Skeletal muscle tissue (tissue), 4 donors: ENCODE measurements around the gene GDF2. TPM values are rescaled to one million over a fixed set of nuclear protein-coding genes. Genes with fewer than 3 reads are reported as not detected.

Source experiments
- H3K27ac ChIP-seq: one replicate; pipeline ENCODE4 v1.7.0; 2013; ENCODE audit warnings: mild to moderate bottlenecking, low read depth, low read length, inconsistent platforms
- H3K27me3 ChIP-seq, 3 donors: one replicate each; pipeline ENCODE4 v1.7.0; 2013; ENCODE audit warnings: low read length in 3 of 3; ENCODE audit not compliant: control insufficient read depth in 3 of 3, insufficient read depth in 3 of 3
- H3K36me3 ChIP-seq, 3 donors: one replicate each; pipeline ENCODE4 v1.7.0; 2013; ENCODE audit warnings: low read length in 3 of 3; ENCODE audit not compliant: control insufficient read depth in 3 of 3, insufficient read depth in 3 of 3
- H3K4me1 ChIP-seq, 3 donors: one replicate each; pipeline ENCODE4 v1.7.0; 2013; ENCODE audit warnings: low read length in 3 of 3, mild to moderate bottlenecking in 3 of 3; ENCODE audit not compliant: control insufficient read depth in 3 of 3, insufficient read depth in 3 of 3
- H3K4me3 ChIP-seq, 3 donors: one replicate each; pipeline ENCODE4 v1.7.0; 2013; ENCODE audit warnings: low read length in 3 of 3
- H3K9ac ChIP-seq, 3 donors: one replicate each; pipeline ENCODE4 v1.7.0; 2013; ENCODE audit warnings: low read length in 3 of 3, mild to moderate bottlenecking in 3 of 3, moderate library complexity in 2 of 3, low read depth in 1 of 3
- H3K9me3 ChIP-seq, 3 donors: one replicate each; pipeline ENCODE4 v1.7.0; 2013; ENCODE audit warnings: low read length in 3 of 3; ENCODE audit not compliant: control insufficient read depth in 3 of 3
- total RNA-seq: library from RNA; depleted of rRNA; stranded (reverse); fragments of >200 nt; gene quantifications from one replicate; pipeline ENCODE4 v1.2.3, GENCODE V29; 2014
- donor health status: Osteomylitis.

GDF2 gene
- total RNA-seq, 1 donor from 2014 or later = not detected

GRCh38 chr10:47348661-47349470 lies 26.6 kb downstream of the GDF2 start:
- no peak overlapping the region for H3K4me3 ChIP-seq
- no peaks in the 10 kb centered on the region for H3K36me3 ChIP-seq
- no peaks in the 10 kb centered on the region for H3K27me3 ChIP-seq
- no peaks in the 10 kb centered on the region for H3K9me3 ChIP-seq
- no peak overlapping the region for H3K27ac ChIP-seq
- no peaks in the 10 kb centered on the region for H3K4me1 ChIP-seq
- H3K9ac ChIP-seq = no peak overlapping the region

GRCh38 chr10:47349516-47349915 lies 27.3 kb downstream of the GDF2 start:
- H3K4me1 ChIP-seq = no peaks in the 10 kb centered on the region
- no peak overlapping the region for H3K4me3 ChIP-seq
- H3K27ac ChIP-seq = no peak overlapping the region
- H3K36me3 ChIP-seq = no peaks in the 10 kb centered on the region
- H3K9me3 ChIP-seq = no peaks in the 10 kb centered on the region
- no peak overlapping the region for H3K9ac ChIP-seq
- H3K27me3 ChIP-seq = no peaks in the 10 kb centered on the region

GRCh38 chr10:47349941-47350371 lies 27.7 kb downstream of the GDF2 start:
- H3K27ac ChIP-seq = no peak overlapping the region
- no peak overlapping the region for H3K4me3 ChIP-seq
- H3K36me3 ChIP-seq = no peaks in the 10 kb centered on the region
- H3K9me3 ChIP-seq = no peaks in the 10 kb centered on the region
- H3K27me3 ChIP-seq = no peaks in the 10 kb centered on the region
- no peaks in the 10 kb centered on the region for H3K4me1 ChIP-seq
- H3K9ac ChIP-seq = no peak overlapping the region

- Histone ChIP-seq H3K27ac (no peak overlapping the region), H3K4me1 (no peaks in the 10 kb centered on the region), H3K36me3 (no peaks in the 10 kb centered on the region), H3K9ac (no peak overlapping the region), H3K4me3 (no peak overlapping the region), H3K9me3 (no peaks in the 10 kb centered on the region), H3K27me3 (no peaks in the 10 kb centered on the region)
Measured at GRCh38 chr10:47350671-47351640, 28.7 kb downstream of the GDF2 start.

- Histone ChIP-seq H3K27me3 (no peaks in the 10 kb centered on the region), H3K4me1 (no peaks in the 10 kb centered on the region), H3K9ac (no peak overlapping the region), H3K9me3 (no peaks in the 10 kb centered on the region), H3K36me3 (no peaks in the 10 kb centered on the region), H3K4me3 (no peak overlapping the region), H3K27ac (no peak overlapping the region)
Measured at GRCh38 chr10:47351899-47352815, 29.9 kb downstream of the GDF2 start.

GRCh38 chr10:47353351-47353750 lies 31.1 kb downstream of the GDF2 start:
- Histone ChIP-seq H3K36me3 (no peaks in the 10 kb centered on the region), H3K27me3 (no peaks in the 10 kb centered on the region), H3K9ac (no peak overlapping the region), H3K4me3 (no peak overlapping the region), H3K27ac (no peak overlapping the region), H3K9me3 (no peaks in the 10 kb centered on the region), H3K4me1 (no peaks in the 10 kb centered on the region)

- H3K4me1 ChIP-seq = no peaks in the 10 kb centered on the region
- no peaks in the 10 kb centered on the region for H3K27me3 ChIP-seq
- no peak overlapping the region for H3K9ac ChIP-seq
Measured at GRCh38 chr10:47354165-47354564, 31.9 kb downstream of the GDF2 start.

GRCh38 chr10:47354900-47355299 lies 32.6 kb downstream of the GDF2 start:
- H3K27me3 ChIP-seq = no peaks in the 10 kb centered on the region
- peaks cover 0 to 3% (median 1%) of the 10 kb centered on the region in 3 donors for H3K4me1 ChIP-seq
- H3K36me3 ChIP-seq = no peaks in the 10 kb centered on the region
- H3K27ac ChIP-seq = no peak overlapping the region
- no peak overlapping the region for H3K9ac ChIP-seq
- H3K9me3 ChIP-seq = no peaks in the 10 kb centered on the region
- H3K4me3 ChIP-seq = no peak overlapping the region

More at GRCh38 chr10:47354165-47354564, 31.9 kb downstream of the GDF2 start:
- no peaks in the 10 kb centered on the region for H3K36me3 ChIP-seq
- no peak overlapping the region for H3K27ac ChIP-seq
- no peak overlapping the region for H3K4me3 ChIP-seq
- H3K9me3 ChIP-seq = no peaks in the 10 kb centered on the region

- Histone ChIP-seq H3K4me3 (no peak overlapping the region), H3K36me3 (no peaks in the 10 kb centered on the region), H3K27me3 (no peaks in the 10 kb centered on the region), H3K27ac (no peak overlapping the region), H3K9me3 (no peaks in the 10 kb centered on the region), H3K4me1 (peaks cover 12 to 21% (median 19%) of the 10 kb centered on the region in 3 donors), H3K9ac (no peak overlapping the region)
Measured at GRCh38 chr10:47356708-47357107, 34.5 kb downstream of the GDF2 start.
